ENCODE measurements around the gene FREM2. TPM values are rescaled to one million over a fixed set of nuclear protein-coding genes. Genes with fewer than 3 reads are reported as not detected.

FREM2 gene
- total RNA-seq, 1 experiment from 2014 or later, result 0.04 TPM

DNA sequence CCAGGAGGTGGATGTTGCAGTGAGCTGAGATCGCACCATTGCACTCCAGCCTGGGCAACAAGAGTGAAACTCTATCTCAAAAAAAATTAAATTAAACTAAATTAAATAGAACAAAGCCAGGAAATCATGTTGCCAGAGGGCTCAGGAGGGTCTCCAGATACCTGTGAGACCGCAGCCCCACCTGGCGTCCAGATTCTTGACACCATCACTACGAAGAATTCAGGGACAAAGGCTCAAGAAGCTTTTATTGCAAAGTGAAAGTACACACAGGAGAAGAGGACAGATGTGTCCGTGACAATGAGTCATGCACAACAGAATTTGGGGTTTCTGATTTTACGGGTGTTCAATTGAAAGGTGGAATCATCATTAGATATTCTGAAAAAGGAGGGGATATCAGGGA, 227.2 kb downstream of the FREM2 start:
- H3K4me1 ChIP-seq (ENCODE audit: insufficient read depth, low read length), result no peaks in the 10 kb centered on the region
- no peak overlapping the region for H3K4me3 ChIP-seq (ENCODE audit: low read length)
- POLR2A ChIA-PET (ENCODE audit: unreplicated experiment), result no interaction called here
- H4K20me1 ChIP-seq (ENCODE audit: low read length), result no peaks in the 10 kb centered on the region
- intact Hi-C loops (cut with micrococcal nuclease), result loop anchor here (2.0 kb wide), 1 partner anchor 47 kb away; no protein-coding TSS in a partner anchor
- no peak for DNase-seq
- no peak overlapping the region for H3K9ac ChIP-seq (ENCODE audit: low read length)
- CTCF ChIA-PET, result interaction anchor here (0.7 kb wide), 1 partner anchor 1145 kb away, joined by 4 read pairs; no protein-coding TSS in a partner anchor
- no peaks in the 10 kb centered on the region for H3K9me2 ChIP-seq (replicated peaks; ENCODE audit: low read length)
- no TSS peak for BruUV-seq (replicated peaks)
- no peak overlapping the region for H3K4me2 ChIP-seq (ENCODE audit: low read length)
- H3F3A ChIP-seq (ENCODE audit: low read length, unreplicated experiment), result no peaks in the 10 kb centered on the region
- H3K9me3 ChIP-seq (ENCODE audit: low read length), result no peaks in the 10 kb centered on the region
- ATAC-seq, result no peak
- no peak overlapping the region for H2AFZ ChIP-seq (ENCODE audit: low read length)
- peaks cover 22% of the 10 kb centered on the region for H3K27me3 ChIP-seq (ENCODE audit: low read length)
- no peak overlapping the region for H3K27ac ChIP-seq (ENCODE audit: low read length)
- no peaks in the 10 kb centered on the region for H3K79me2 ChIP-seq (ENCODE audit: low read length)
- no peaks in the 10 kb centered on the region for H3K36me3 ChIP-seq (ENCODE audit: low read depth, low read length)
- TF ChIP-seq, protein P1, sequence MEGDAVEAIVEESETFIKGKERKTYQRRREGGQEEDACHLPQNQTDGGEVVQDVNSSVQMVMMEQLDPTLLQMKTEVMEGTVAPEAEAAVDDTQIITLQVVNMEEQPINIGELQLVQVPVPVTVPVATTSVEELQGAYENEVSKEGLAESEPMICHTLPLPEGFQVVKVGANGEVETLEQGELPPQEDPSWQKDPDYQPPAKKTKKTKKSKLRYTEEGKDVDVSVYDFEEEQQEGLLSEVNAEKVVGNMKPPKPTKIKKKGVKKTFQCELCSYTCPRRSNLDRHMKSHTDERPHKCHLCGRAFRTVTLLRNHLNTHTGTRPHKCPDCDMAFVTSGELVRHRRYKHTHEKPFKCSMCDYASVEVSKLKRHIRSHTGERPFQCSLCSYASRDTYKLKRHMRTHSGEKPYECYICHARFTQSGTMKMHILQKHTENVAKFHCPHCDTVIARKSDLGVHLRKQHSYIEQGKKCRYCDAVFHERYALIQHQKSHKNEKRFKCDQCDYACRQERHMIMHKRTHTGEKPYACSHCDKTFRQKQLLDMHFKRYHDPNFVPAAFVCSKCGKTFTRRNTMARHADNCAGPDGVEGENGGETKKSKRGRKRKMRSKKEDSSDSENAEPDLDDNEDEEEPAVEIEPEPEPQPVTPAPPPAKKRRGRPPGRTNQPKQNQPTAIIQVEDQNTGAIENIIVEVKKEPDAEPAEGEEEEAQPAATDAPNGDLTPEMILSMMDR (conservative IDR thresholded peaks at IDR 0.05; ENCODE audit: low read depth, low read length), result no peak
- no peak for TF ChIP-seq EZH2 (IDR thresholded peaks at IDR 0.05; ENCODE audit: low read length, unreplicated experiment)
- no peak for TF ChIP-seq EZH2phosphoT487 (IDR thresholded peaks at IDR 0.05; ENCODE audit: borderline replicate concordance, low read length)

DNA sequence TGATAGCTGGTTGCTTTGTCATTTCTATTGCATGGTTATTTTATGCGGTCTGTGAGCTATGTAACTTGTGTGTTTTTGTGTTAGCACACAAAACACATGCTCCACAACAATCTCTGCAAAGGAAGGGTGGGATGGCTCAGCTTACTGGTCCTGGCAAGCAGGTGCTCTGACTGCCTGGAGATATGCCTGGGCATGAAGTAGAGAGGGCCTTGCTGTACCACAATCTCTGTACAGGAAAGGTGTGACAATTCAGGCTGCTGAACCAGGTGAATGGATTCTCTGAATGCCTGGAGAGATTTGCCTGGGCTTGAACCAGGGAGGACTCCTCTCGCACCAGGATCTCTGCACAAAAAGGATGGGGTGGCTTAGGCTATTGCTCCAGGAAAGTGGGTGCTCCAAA, 234.2 kb downstream of the FREM2 start:
- no peaks in the 10 kb centered on the region for H3K9me3 ChIP-seq (ENCODE audit: low read length)
- ChIA-PET CTCF (no interaction called here), POLR2A (ENCODE audit: unreplicated experiment) (no interaction called here)
- DNase-seq (no peak), ATAC-seq (no peak)
- H3K27me3 ChIP-seq (ENCODE audit: low read length), result peaks cover 70% of the 10 kb centered on the region
- TF ChIP-seq, protein P1 (conservative IDR thresholded peaks at IDR 0.05; ENCODE audit: low read depth, low read length), result no peak
- TF ChIP-seq EZH2 (IDR thresholded peaks at IDR 0.05; ENCODE audit: low read length, unreplicated experiment) (no peak), EZH2phosphoT487 (IDR thresholded peaks at IDR 0.05; ENCODE audit: borderline replicate concordance, low read length) (no peak)
- intact Hi-C loops (cut with micrococcal nuclease), result no loop called here
- no peaks in the 10 kb centered on the region for H3K36me3 ChIP-seq (ENCODE audit: low read depth, low read length)
- no peaks in the 10 kb centered on the region for H3K9me2 ChIP-seq (replicated peaks; ENCODE audit: low read length)
- H3K4me3 ChIP-seq (ENCODE audit: low read length), result no peak overlapping the region
- no peaks in the 10 kb centered on the region for H3K4me1 ChIP-seq (ENCODE audit: insufficient read depth, low read length)
- H4K20me1 ChIP-seq (ENCODE audit: low read length), result no peaks in the 10 kb centered on the region
- H2AFZ ChIP-seq (ENCODE audit: low read length), result no peak overlapping the region
- H3K79me2 ChIP-seq (ENCODE audit: low read length), result no peaks in the 10 kb centered on the region
- H3F3A ChIP-seq (ENCODE audit: low read length, unreplicated experiment), result no peaks in the 10 kb centered on the region
- no peak overlapping the region for H3K27ac ChIP-seq (ENCODE audit: low read length)
- BruUV-seq (replicated peaks), result no TSS peak
- no peak overlapping the region for H3K4me2 ChIP-seq (ENCODE audit: low read length)
- H3K9ac ChIP-seq (ENCODE audit: low read length), result no peak overlapping the region

DNA sequence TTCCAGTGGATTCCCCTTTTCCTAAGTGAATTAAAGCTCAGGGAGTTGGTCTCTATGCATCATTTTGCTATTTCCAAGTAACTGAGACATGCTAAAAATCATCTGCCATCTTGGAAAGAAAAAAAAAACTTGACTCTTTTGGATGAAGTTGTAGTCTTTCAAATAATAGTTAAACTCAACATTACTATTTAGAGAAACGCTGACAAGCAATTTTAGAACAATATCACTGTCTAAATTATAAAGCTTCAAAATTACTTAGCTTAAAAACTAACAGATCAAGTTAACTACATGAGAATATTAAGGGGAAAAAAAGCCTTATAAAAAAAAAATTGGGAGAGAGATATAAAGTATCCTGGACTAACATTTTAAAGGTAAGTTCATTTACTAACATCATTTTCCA, 235.3 kb downstream of the FREM2 start:
- POLR2A ChIA-PET (ENCODE audit: unreplicated experiment), result no interaction called here
- no peak overlapping the region for H3K4me2 ChIP-seq (ENCODE audit: low read length)
- no peak overlapping the region for H3K27ac ChIP-seq (ENCODE audit: low read length)
- no peaks in the 10 kb centered on the region for H3K9me2 ChIP-seq (replicated peaks; ENCODE audit: low read length)
- ATAC-seq (no peak), DNase-seq (no peak)
- H3F3A ChIP-seq (ENCODE audit: low read length, unreplicated experiment), result no peaks in the 10 kb centered on the region
- H4K20me1 ChIP-seq (ENCODE audit: low read length), result no peaks in the 10 kb centered on the region
- H3K27me3 ChIP-seq (ENCODE audit: low read length), result peaks cover 73% of the 10 kb centered on the region
- TF ChIP-seq EZH2 (IDR thresholded peaks at IDR 0.05; ENCODE audit: low read length, unreplicated experiment) (no peak), EZH2phosphoT487 (IDR thresholded peaks at IDR 0.05; ENCODE audit: borderline replicate concordance, low read length) (no peak)
- TF ChIP-seq, protein P1 (conservative IDR thresholded peaks at IDR 0.05; ENCODE audit: low read depth, low read length), result no peak
- H3K36me3 ChIP-seq (ENCODE audit: low read depth, low read length), result no peaks in the 10 kb centered on the region
- H3K9ac ChIP-seq (ENCODE audit: low read length), result no peak overlapping the region
- intact Hi-C loops (cut with micrococcal nuclease), result no loop called here
- H3K4me1 ChIP-seq (ENCODE audit: insufficient read depth, low read length), result no peaks in the 10 kb centered on the region
- H3K9me3 ChIP-seq (ENCODE audit: low read length), result no peaks in the 10 kb centered on the region
- CTCF ChIA-PET, result no interaction called here
- no TSS peak for BruUV-seq (replicated peaks)
- no peaks in the 10 kb centered on the region for H3K79me2 ChIP-seq (ENCODE audit: low read length)
- H3K4me3 ChIP-seq (ENCODE audit: low read length), result no peak overlapping the region
- no peak overlapping the region for H2AFZ ChIP-seq (ENCODE audit: low read length)

Data from PC-3 (cell line).